T-helper 2 cell treated with Interferon-gamma antibody and Interleukin-4, amounts not matched to agents 100 ng/mL and 5 ng/mL, for 36 hours (primary cell): ENCODE measurements around the gene MBNL1. TPM values are rescaled to one million over a fixed set of nuclear protein-coding genes. Genes with fewer than 3 reads are reported as not detected.

Source experiments
- intact Hi-C: fragments of 100-400 bp; cut with micrococcal nuclease; formaldehyde crosslinking; loops from one replicate; pipeline ENCODE4 v1.15.1; 2023
- total RNA-seq: library from RNA; stranded (reverse); gene quantifications from 2 replicates; pipeline ENCODE4 v1.2.3, GENCODE V29; 2022

MBNL1 gene
- total RNA-seq, 1 donor from 2014 or later: 396 TPM

- intact Hi-C loops: no loop called here
Measured at GRCh38 chr3:152251916-152252315, 16.8 kb upstream of the MBNL1 start.

DNA sequence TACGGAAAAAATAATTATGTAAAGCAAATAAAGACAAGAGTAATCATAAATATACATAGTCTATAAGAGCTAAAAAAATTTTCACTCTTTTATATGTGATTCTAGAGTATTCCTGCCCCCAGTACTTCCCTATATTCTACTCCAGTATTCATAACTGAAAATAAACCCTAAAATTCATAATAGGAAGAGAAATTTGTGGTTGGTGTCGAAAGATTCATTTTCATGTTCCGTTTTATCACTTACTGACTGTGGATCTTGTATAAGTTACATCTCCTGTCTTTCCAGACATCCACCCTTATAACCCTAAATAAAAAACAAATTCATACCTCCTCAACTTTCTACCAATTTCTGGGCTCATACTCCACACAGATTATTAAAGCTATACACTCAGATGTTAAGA is 16.0 kb upstream of the MBNL1 start:
- intact Hi-C loops: no loop called here

GRCh38 chr3:152253514-152253913 is 15.2 kb upstream of the MBNL1 start:
- intact Hi-C loops: no loop called here

GRCh38 chr3:152254041-152254440 is 14.7 kb upstream of the MBNL1 start:
- intact Hi-C loops: no loop called here

- intact Hi-C loops: loop anchor here (1.0 to 5.0 kb wide), 2 partner anchors 9 to 1053 kb away; partner anchors contain the start of gene GPR171
Measured at GRCh38 chr3:152255290-152255689, 13.4 kb upstream of the MBNL1 start.

- intact Hi-C loops: loop anchor here (1.0 to 5.0 kb wide), 3 partner anchors 11 to 1055 kb away; partner anchors contain the start of genes GPR171 and MBNL1
Measured at GRCh38 chr3:152256851-152257562, 11.7 kb upstream of the MBNL1 start.

DNA sequence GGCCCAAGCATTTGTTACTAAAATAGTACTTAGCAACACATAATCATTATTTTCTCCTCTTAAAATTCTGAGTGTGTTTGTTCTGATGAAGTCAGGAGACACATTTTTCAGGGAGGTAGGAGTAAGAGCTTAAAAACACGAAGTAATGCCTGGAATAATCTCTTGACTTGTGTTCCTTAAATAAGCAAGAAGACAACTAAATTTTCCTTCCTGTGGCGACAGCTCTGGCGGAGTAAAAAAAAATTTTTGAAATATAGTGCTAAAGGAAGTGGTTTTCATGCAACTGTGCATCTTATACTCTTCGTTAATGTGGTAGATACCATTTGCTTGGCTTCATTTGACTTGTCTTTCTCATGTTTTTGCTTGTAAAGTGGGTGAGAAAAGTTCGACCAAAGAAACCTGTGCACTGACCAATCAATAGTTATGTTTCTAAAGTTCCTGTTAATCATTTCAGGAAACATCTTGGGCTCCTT is 11.1 kb upstream of the MBNL1 start:
- intact Hi-C loops: loop anchor here (1.0 to 5.0 kb wide), 3 partner anchors 11 to 1055 kb away; partner anchors contain the start of genes GPR171 and MBNL1

DNA sequence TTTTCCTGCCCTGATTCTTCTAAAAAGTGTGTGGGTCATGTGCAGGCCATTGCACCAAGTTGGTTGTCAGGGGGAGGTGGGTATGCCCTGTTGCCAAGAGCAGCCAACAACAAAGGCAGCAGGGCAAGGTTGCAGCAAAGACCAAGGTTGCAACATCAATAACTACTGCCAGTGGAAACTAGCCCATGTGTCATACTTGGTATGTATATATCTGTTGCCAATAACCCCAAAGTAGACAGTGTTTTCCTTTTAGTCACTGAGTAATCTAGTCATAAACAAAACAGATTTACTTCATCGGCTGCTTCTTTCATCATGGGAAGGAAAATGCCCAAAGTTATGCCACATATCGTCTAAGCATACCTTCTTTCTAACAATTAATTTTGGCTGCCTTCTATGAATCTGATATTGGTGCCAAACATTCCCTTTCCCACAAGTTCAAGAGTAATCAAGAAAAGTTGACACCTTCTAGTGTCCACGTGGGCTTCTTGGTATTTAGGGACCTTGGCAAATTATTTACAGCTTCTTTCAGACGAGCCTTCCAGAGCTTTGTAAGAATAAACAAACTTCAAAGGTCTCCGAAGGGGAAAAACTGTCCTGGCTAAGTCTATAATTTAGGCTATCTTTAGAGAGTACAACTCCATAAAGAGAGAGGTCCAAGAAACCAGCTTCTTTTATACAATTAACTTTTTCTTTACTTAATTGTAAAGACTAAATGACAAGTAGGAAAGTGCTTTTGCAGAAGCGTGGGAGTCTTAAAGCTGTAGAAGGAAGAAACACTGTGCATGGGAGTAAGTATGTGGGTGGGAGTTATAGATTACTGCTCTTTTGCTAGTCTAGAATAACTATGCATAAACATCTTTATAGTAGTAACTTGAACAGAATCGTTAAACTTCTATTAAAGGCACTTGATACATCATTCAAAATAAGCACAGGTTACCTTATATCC is 10.0 kb upstream of the MBNL1 start:
- intact Hi-C loops: loop anchor here (5.0 kb wide), 1 partner anchor 1056 kb away; the partner anchor contains the start of gene GPR171

DNA sequence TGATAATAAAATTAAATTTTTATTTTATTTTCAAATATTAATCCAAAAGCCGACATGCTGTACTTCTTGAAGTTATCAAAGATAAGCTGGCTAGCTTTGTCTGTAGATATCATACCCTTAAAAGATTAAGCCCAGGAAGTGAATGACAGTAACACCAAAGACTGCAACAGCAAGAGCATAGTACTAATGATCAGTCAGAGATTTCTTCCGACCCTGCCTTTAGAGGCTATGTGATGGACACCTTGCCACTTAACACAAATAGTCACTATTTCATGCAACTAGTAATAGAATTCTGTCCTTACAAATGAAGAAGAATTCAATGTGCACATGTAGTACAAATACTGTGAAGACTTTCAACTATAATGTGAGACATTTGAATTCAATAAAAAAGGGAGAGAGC is 9.3 kb upstream of the MBNL1 start:
- intact Hi-C loops: loop anchor here (5.0 kb wide), 1 partner anchor 1057 kb away; the partner anchor contains the start of gene GPR171

DNA sequence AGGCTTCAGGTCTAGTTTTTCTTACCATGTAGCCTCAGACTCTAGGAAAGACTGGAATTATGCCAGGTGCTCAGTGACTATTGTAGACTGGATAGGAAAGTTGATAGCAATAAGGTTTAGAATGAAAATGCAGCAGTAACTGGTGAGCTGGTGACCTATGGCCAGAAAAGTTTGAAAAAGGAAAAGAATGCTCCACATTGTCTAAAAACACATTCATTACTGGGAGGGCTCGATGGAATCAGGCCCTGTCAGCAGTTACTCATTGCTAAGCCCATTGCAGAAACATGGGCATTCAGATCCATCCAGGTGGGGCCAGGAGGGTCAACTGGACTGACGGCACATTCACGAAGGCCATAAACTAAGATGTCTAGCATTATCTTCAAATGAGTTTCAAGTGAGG is 8.7 kb upstream of the MBNL1 start:
- intact Hi-C loops: loop anchor here (10.0 kb wide), 1 partner anchor 965 kb away; no protein-coding TSS in a partner anchor

DNA sequence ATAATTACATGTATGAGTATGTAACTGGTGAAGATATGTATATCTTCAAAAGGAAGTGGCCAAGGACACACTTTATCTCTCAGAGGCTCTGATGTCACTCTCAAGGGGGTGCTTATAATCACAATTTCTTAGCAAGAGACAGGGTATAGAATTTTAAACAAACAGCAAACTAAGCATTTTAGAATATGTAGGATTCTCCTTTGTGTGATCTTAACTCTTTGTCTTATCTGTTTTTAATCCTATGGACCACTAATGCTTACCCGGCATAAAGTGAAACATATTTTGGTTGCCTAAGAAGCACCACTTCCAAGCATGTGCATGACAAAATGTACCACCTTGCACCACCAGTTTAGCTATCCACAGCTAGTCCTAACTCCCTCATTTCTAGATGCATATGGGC is 8.2 kb upstream of the MBNL1 start:
- intact Hi-C loops: loop anchor here (10.0 kb wide), 1 partner anchor 964 kb away; no protein-coding TSS in a partner anchor

DNA sequence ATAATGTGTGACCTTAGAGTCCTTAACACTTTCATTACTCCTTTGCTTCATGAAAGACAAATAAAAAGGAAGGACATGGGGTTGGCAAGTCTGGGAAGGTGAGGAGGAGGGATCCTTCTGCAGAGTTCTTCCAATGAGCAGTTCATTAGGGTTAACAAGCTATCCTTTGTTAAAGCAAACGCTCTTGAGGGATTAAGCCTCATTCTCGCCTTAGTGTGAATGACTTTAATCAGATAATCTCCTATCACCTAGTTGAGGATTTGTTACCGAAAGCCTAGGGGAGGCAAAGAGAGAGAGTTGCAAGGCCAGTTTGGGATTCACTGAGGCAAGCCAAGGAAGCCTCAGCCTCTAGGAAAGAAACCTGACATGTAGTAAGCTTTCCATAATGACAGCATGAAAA is 7.4 kb upstream of the MBNL1 start:
- intact Hi-C loops: loop anchor here (10.0 kb wide), 1 partner anchor 963 kb away; no protein-coding TSS in a partner anchor

GRCh38 chr3:152263711-152264110 is 5.0 kb upstream of the MBNL1 start:
- intact Hi-C loops: loop anchor here (10.0 kb wide), 1 partner anchor 961 kb away; no protein-coding TSS in a partner anchor

GRCh38 chr3:152264378-152264777 is 4.4 kb upstream of the MBNL1 start:
- intact Hi-C loops: loop anchor here (10.0 kb wide), 1 partner anchor 960 kb away; no protein-coding TSS in a partner anchor

DNA sequence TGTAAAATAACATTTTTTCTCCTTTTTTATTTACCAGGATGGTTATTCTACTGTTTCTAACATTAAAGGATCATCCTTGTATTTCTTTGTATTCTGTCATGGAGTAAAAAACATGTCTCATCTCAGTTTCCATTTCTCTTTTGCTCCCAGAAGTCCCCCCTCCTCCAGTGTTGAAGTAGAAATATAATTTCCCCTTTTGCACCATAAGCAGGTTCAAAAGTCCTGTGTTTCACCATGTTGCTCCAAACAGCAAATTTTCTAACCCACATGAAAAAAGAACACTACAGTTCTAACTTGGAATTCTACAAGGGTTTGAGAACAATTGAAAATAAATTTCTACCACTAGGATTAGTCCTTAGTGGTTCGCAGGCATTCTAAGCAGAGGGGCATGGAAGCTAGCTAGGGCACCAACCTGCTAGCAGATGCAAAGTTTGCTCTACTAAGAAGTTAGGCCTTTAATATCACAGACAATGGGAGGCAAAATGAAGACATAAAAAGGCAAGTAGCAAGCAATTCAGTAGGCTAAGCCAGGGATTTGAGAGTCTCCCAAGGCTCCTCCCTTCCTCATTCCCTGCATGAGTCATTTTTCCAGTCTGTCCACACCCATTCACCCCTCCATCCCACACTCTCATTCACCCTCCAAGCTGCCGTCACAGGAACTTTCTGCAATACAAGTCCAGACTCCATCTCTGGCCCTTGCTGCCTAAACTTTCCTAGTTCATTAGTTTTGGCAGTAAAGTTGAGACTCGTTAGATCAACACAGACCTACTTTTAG is 2.3 kb upstream of the MBNL1 start:
- intact Hi-C loops: loop anchor here (5.0 to 10.0 kb wide), 3 partner anchors 194 to 958 kb away; partner anchors contain the start of gene RAP2B

GRCh38 chr3:152267831-152268554 is 736 bp upstream of the MBNL1 start:
- intact Hi-C loops: loop anchor here (1.0 to 10.0 kb wide), 6 partner anchors 11 to 957 kb away; partner anchors contain the start of gene RAP2B

DNA sequence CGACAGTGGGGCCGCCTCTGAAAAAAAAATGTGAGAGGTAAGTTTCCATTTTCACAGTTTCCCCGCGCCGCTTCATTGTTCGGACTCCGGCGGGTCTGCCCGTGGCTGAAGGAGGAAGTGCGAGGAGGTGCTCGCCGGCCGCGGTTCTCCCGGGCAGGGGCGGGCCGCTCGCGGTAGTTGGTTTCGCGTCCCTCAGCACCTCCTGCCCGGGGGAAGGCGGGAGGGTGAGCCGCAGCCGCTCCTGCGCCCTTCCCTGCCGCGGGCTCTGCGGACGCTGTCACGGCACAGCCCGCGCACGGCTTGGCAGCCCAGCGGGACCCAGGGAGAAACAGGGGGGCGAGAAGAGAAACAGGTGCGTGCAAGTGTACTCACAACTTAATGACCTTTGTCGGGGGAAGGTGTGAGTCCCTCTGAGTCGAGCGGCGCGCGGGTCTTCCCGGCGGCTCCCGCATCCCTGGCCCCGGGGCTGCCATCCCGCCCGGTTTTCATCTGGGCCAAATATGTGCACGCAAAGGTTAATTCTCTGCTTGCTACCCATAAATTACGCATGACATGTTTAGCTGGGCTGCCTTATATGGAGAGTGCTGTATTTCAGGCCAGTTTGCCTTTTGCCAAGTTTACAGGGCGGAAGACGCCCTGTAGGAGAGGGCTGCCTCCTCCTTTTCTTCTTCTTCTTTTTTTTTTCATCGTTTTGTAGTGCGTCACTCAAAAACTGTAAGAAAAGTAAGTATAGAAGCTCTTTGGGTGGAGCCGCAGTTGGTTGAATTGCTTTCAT is 514 bp downstream of the MBNL1 start:
- intact Hi-C loops: loop anchor here (1.0 to 10.0 kb wide), 4 partner anchors 33 to 956 kb away; partner anchors contain the start of gene RAP2B

DNA sequence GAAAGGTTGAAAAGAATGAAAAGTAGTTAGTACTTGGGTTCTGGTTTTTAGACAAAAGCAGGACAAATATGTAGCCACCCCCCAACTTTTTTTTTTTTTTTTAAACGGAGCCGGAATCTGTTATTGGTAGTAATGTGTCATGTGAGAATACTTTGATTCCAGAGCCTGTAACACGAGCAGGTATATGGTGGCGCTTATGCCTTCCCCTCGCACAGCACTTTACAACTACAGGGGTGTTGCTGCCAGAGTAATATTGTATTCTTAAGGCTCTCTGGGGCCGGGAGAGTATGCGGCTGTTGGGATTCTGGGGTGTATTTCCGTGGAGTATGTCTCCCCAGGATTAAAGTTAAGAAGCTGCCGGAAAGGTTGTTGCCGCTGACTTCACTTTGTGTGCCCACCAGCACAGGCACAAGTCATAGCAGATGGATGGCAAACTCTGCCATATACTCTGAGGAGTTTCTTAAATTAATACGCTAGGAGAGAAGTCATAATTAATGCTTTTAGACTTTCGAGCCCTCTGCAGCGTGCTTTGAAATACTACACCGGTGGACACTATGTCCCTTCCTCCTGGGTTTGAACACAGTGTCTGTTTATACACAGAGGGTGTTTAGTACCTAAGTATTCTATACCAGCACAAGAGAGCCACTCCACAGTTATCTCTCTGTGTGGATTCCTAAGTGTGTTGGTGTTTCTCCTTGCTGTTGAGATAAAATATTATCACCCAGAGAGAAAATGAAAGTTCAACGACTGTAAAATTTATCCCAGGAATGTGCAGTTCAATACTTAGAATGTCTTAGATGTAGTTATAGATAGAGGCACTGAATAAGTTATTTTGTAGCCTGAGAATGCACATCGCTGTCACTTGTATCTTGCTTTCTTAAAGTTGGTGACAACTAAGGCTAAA is 1.4 kb downstream of the MBNL1 start:
- intact Hi-C loops: loop anchor here (1.0 to 10.0 kb wide), 7 partner anchors 15 to 1068 kb away; partner anchors contain the start of genes GPR171 and RAP2B
